Keratinocyte (primary cell): ENCODE data around the gene UPB1. TPM values are rescaled to one million over a fixed set of nuclear protein-coding genes. Genes with fewer than 3 reads are reported as not detected.
"Not testable (repeated sequence)": the region's sequence is repeated elsewhere in the genome, so short reads cannot be mapped to it uniquely, and the experiment has no call there.

Source experiments
- DNase-seq: peaks from one replicate; pipeline ENCODE4 v3.0.0-alpha.2; 2011; ENCODE audit warnings: low read depth, missing footprints, low spot score
- FAIRE-seq: peaks from 2 replicates; lab custom pipeline; 2011; peaks lifted over from hg19 to GRCh38; lab: Jason Lieb, UNC
- H2AFZ ChIP-seq: 2 replicates; pipeline ENCODE4 v1.6.0; 2012; ENCODE audit warnings: low read length, control low read depth, inconsistent platforms; ENCODE audit not compliant: control insufficient read depth
- H3K27ac ChIP-seq: 2 replicates; pipeline ENCODE4 v1.5.1; 2011; ENCODE audit warnings: low read length; ENCODE audit not compliant: control insufficient read depth, insufficient read depth
- H3K27me3 ChIP-seq: 3 replicates; pipeline ENCODE4 v1.6.0; 2011; ENCODE audit warnings: low read length; ENCODE audit not compliant: control insufficient read depth, insufficient read depth; ENCODE audit errors: extremely low read depth
- H3K36me3 ChIP-seq, 2 experiments: 2 replicates in 1 of 2; 3 replicates in 1 of 2; pipeline ENCODE4 v1.5.1; 2011; ENCODE audit warnings: low read length in 2 of 2, mild to moderate bottlenecking in 1 of 2; ENCODE audit not compliant: control insufficient read depth in 2 of 2, insufficient read depth in 2 of 2; ENCODE audit errors: extremely low read depth in 1 of 2
- H3K4me1 ChIP-seq: 3 replicates; pipeline ENCODE4 v1.5.1; 2011; ENCODE audit warnings: low read length; ENCODE audit not compliant: control insufficient read depth, insufficient read depth; ENCODE audit errors: extremely low read depth
- H3K4me2 ChIP-seq: 3 replicates; pipeline ENCODE4 v1.6.0; 2011; ENCODE audit warnings: low read depth, low read length; ENCODE audit not compliant: control insufficient read depth, insufficient read depth; ENCODE audit errors: extremely low read depth
- H3K4me3 ChIP-seq, 3 experiments: fragments of 200-600 bp in 1 of 3; sonication (generic) in 1 of 3; 2 replicates in 2 of 3; 3 replicates in 1 of 3; pipeline ENCODE4 v1.5.1; 2011 to 2016; ENCODE audit warnings: low read length in 3 of 3, mild to moderate bottlenecking in 3 of 3, control low read depth in 2 of 3, inconsistent platforms in 1 of 3, low read depth in 1 of 3, mixed read lengths in 1 of 3, mixed run types in 1 of 3, moderate library complexity in 1 of 3; ENCODE audit not compliant: control insufficient read depth in 2 of 3, insufficient read depth in 2 of 3; ENCODE audit errors: extremely low read depth in 1 of 3
- H3K79me2 ChIP-seq: 2 replicates; pipeline ENCODE4 v1.6.0; 2012; ENCODE audit warnings: low read length; ENCODE audit not compliant: control insufficient read depth, insufficient read depth
- H3K9ac ChIP-seq: 3 replicates; pipeline ENCODE4 v1.6.0; 2011; ENCODE audit warnings: low read length; ENCODE audit not compliant: control insufficient read depth, insufficient read depth; ENCODE audit errors: extremely low read depth
- H3K9me1 ChIP-seq: 3 replicates; pipeline ENCODE4 v1.6.0; 2011; ENCODE audit warnings: low read length; ENCODE audit not compliant: control insufficient read depth, insufficient read depth; ENCODE audit errors: extremely low read depth
- H3K9me3 ChIP-seq: 2 replicates; pipeline ENCODE4 v1.5.1; 2012; ENCODE audit warnings: low read depth, low read length; ENCODE audit not compliant: control insufficient read depth
- H4K20me1 ChIP-seq: 3 replicates; pipeline ENCODE4 v1.6.0; 2011; ENCODE audit warnings: low read length; ENCODE audit not compliant: control insufficient read depth, insufficient read depth; ENCODE audit errors: extremely low read depth
- EZH2 ChIP-seq: IDR thresholded peaks from one replicate; pipeline ENCODE4 v1.6.1; 2012; ENCODE audit warnings: inconsistent platforms, mild to moderate bottlenecking, low read length, moderate library complexity
- dilution Hi-C: fragments of 300-500 bp; cut with MboI; formaldehyde crosslinking; loops from one replicate; pipeline ENCODE4 v1.7.0; 2020; ENCODE audit warnings: low sequenced_read_pairs; ENCODE audit not compliant: extremely low pct_ligation_motif_present
- polyA plus RNA-seq, 5 experiments: library from polyadenylated mRNA; depleted of rRNA in 3 of 5; stranded (reverse) in 3 of 5; stranded (forward) in 1 of 5; unstranded in 1 of 5; fragments of >200 nt; gene quantifications; 1 replicate in 1 of 5; 2 replicates in 3 of 5; 3 replicates in 1 of 5; pipeline versions ENCODE4 v1.2.1 to v1.2.3, GENCODE V29; 2011 to 2012; ENCODE audit warnings: missing spikeins in 2 of 5, low read depth in 1 of 5, low replicate concordance in 1 of 5
- TF ChIP-seq, protein P1 (sequence below), 3 experiments: IDR thresholded peaks in 1 of 3; conservative IDR thresholded peaks in 1 of 3; optimal IDR thresholded peaks in 1 of 3; 2 replicates in 2 of 3; 3 replicates in 1 of 3; pipeline versions ENCODE3 to v1.5.1; 2011; ENCODE audit warnings: low read length in 3 of 3, mild to moderate bottlenecking in 3 of 3, moderate library complexity in 2 of 3, control low read depth in 1 of 3, inconsistent platforms in 1 of 3; ENCODE audit not compliant: insufficient read depth in 2 of 3; ENCODE audit errors: extremely low read depth in 1 of 3

The UPB1 gene
- polyA plus RNA-seq, 1 donor (not counting 4 experiments of a cell fraction or from before 2014, with no cell fraction given), result not detected

DNA sequence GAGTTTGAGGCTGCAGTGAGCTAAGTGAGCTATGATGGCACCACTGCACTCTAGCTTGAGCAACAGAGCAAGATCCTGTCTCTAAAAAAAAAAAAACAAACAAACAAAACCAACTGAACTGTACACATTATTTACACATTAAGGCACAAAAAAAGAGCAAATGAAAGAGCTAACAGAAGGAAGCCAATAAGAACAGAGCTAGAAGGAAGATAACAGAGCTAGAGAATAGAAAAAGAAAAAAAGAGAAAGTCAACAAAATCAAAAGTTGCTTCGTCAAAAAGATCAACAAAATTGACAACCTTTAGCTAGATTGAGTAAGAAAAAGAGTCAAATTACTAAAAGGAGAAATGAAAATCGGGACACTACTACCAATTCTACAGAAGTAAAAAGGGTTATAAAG lies 34.8 kb downstream of the UPB1 start:
- DNase-seq (no peak), FAIRE-seq (no peak)
- no peak overlapping the region for H3K4me2 ChIP-seq
- dilution Hi-C loops, result no loop called here
- no peaks in the 10 kb centered on the region for H3K9me3 ChIP-seq
- no peaks in the 10 kb centered on the region for H3K36me3 ChIP-seq
- no peak overlapping the region for H3K9ac ChIP-seq
- H3K27me3 ChIP-seq, result no peaks in the 10 kb centered on the region
- no peaks in the 10 kb centered on the region for H3K4me1 ChIP-seq
- no peak for TF ChIP-seq EZH2
- TF ChIP-seq, protein P1, sequence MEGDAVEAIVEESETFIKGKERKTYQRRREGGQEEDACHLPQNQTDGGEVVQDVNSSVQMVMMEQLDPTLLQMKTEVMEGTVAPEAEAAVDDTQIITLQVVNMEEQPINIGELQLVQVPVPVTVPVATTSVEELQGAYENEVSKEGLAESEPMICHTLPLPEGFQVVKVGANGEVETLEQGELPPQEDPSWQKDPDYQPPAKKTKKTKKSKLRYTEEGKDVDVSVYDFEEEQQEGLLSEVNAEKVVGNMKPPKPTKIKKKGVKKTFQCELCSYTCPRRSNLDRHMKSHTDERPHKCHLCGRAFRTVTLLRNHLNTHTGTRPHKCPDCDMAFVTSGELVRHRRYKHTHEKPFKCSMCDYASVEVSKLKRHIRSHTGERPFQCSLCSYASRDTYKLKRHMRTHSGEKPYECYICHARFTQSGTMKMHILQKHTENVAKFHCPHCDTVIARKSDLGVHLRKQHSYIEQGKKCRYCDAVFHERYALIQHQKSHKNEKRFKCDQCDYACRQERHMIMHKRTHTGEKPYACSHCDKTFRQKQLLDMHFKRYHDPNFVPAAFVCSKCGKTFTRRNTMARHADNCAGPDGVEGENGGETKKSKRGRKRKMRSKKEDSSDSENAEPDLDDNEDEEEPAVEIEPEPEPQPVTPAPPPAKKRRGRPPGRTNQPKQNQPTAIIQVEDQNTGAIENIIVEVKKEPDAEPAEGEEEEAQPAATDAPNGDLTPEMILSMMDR (optimal IDR thresholded peaks at IDR 0.05 in 1 of 3, IDR thresholded peaks at IDR 0.05 in 1 of 3, conservative IDR thresholded peaks at IDR 0.05 in 1 of 3; ENCODE audit: extremely low read depth in 1 of 3, insufficient read depth in 2 of 3, low read length in 3 of 3), result no peak
- H2AFZ ChIP-seq, result no peak overlapping the region
- H4K20me1 ChIP-seq, result no peaks in the 10 kb centered on the region
- no peak overlapping the region for H3K4me3 ChIP-seq
- H3K9me1 ChIP-seq, result no peaks in the 10 kb centered on the region
- no peaks in the 10 kb centered on the region for H3K79me2 ChIP-seq
- H3K27ac ChIP-seq, result no peak overlapping the region

DNA sequence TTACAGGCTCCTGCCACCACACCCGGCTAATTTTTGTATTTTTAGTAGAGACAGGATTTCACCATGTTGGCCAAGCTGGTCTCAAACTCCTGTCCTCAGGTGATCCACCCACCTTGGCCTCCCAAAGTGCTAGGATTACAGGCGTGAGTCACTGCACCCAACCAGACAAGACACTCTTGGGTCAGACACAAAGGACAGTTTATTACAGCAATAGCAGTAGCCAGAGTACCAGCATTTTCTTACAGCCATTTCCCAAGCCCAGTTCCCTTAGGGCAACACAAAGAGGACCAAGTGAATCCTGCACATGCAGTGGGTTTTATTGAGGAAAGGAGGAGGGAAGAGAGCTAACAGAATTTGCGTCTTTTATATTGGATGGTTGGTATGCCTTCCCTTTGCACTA lies 35.8 kb downstream of the UPB1 start:
- dilution Hi-C loops, DNase-seq, H3K27ac ChIP-seq: not testable (repeated sequence)

DNA sequence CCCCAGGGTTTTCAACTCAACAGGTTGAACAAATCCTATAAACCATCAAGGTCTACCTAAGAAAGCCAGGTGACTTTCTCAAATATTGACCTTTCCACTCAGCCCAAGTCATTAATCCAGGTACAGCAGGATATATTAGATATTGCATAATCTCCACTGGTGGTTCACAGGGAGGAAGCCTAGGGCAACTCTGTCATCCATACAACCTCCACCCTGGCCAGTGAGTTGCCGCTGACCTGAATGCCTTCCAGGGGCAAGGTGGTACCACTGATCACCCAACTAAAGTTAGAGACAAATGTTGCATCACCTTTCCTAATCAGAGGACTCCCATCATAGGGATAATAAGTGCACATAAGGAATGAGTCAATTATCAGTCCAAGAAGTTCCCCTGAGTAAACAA lies 36.9 kb downstream of the UPB1 start:
- no peaks in the 10 kb centered on the region for H3K79me2 ChIP-seq
- no peaks in the 10 kb centered on the region for H3K27me3 ChIP-seq
- no peaks in the 10 kb centered on the region for H4K20me1 ChIP-seq
- TF ChIP-seq, protein P1 (optimal IDR thresholded peaks at IDR 0.05 in 1 of 3, IDR thresholded peaks at IDR 0.05 in 1 of 3, conservative IDR thresholded peaks at IDR 0.05 in 1 of 3; ENCODE audit: extremely low read depth in 1 of 3, insufficient read depth in 2 of 3, low read length in 3 of 3), result no peak
- no peak for TF ChIP-seq EZH2
- no peaks in the 10 kb centered on the region for H3K9me3 ChIP-seq
- H3K9me1 ChIP-seq, result no peaks in the 10 kb centered on the region
- H2AFZ ChIP-seq, result no peak overlapping the region
- dilution Hi-C loops, result no loop called here
- DNase-seq (no peak), FAIRE-seq (no peak)
- no peaks in the 10 kb centered on the region for H3K36me3 ChIP-seq
- H3K4me2 ChIP-seq, result no peak overlapping the region
- no peaks in the 10 kb centered on the region for H3K4me1 ChIP-seq
- H3K4me3 ChIP-seq, result no peak overlapping the region
- no peak overlapping the region for H3K9ac ChIP-seq
- H3K27ac ChIP-seq, result no peak overlapping the region

More for the DNA sequence above, 35.8 kb downstream of the UPB1 start:
- H4K20me1 ChIP-seq, H3K4me3 ChIP-seq, H3K9me1 ChIP-seq, H2AFZ ChIP-seq, H3K4me1 ChIP-seq, H3K27me3 ChIP-seq, H3K79me2 ChIP-seq, H3K9me3 ChIP-seq, H3K9ac ChIP-seq, H3K36me3 ChIP-seq, H3K4me2 ChIP-seq, FAIRE-seq: not testable (repeated sequence)
